GM21381 (cell line): Measurements from ENCODE around the gene ATP1A1.
A peak's percentile ranks its signal among the peaks of the same experiment; 100 is the strongest.

Experiments used
- ATAC-seq: cut with Tn5 transposase; IDR thresholded peaks from one replicate; pipeline ENCODE4 v1.9.1; 2021; ENCODE audit warnings: mild to moderate bottlenecking, moderate library complexity; ENCODE audit not compliant: unreplicated experiment

Gene ATP1A1

GRCh38 chr1:116372651-116373430 lies at the start of gene ATP1A1:
ATP1A1 (plus strand) TSS chr1:116373244; CDS start chr1:116373512, 268 bp downstream.
- peak; percentile 65 for ATAC-seq

- ATAC-seq: no peak
Measured at GRCh38 chr1:116323491-116323890, 49.6 kb upstream of the ATP1A1 start.

GRCh38 chr1:116324411-116324810 lies 48.6 kb upstream of the ATP1A1 start:
- no peak for ATAC-seq

GRCh38 chr1:116325104-116325503 lies 47.9 kb upstream of the ATP1A1 start:
- ATAC-seq: no peak

GRCh38 chr1:116325922-116326321 lies 47.1 kb upstream of the ATP1A1 start:
- ATAC-seq: no peak

- no peak for ATAC-seq
Measured at GRCh38 chr1:116326486-116326885, 46.6 kb upstream of the ATP1A1 start.

- no peak for ATAC-seq
Measured at GRCh38 chr1:116328671-116329070, 44.4 kb upstream of the ATP1A1 start.

GRCh38 chr1:116329524-116330341 lies 43.3 kb upstream of the ATP1A1 start:
- no peak for ATAC-seq

GRCh38 chr1:116330342-116330652 lies 42.7 kb upstream of the ATP1A1 start:
- no peak for ATAC-seq

GRCh38 chr1:116330846-116331245 lies 42.2 kb upstream of the ATP1A1 start:
- ATAC-seq: no peak

GRCh38 chr1:116331523-116331922 lies 41.5 kb upstream of the ATP1A1 start:
- ATAC-seq: no peak

GRCh38 chr1:116332451-116332850 lies 40.6 kb upstream of the ATP1A1 start:
- ATAC-seq: no peak

- ATAC-seq: no peak
Measured at GRCh38 chr1:116333171-116334014, 39.7 kb upstream of the ATP1A1 start.

GRCh38 chr1:116334015-116334547 lies 39.0 kb upstream of the ATP1A1 start:
- ATAC-seq: no peak

- ATAC-seq: no peak
Measured at GRCh38 chr1:116334868-116335635, 38.0 kb upstream of the ATP1A1 start.

- ATAC-seq: no peak
Measured at GRCh38 chr1:116335850-116336624, 37.0 kb upstream of the ATP1A1 start.

GRCh38 chr1:116337398-116337797 lies 35.6 kb upstream of the ATP1A1 start:
- no peak for ATAC-seq

- no peak for ATAC-seq
Measured at GRCh38 chr1:116338400-116338799, 34.6 kb upstream of the ATP1A1 start.

GRCh38 chr1:116340506-116341231 lies 32.4 kb upstream of the ATP1A1 start:
- no peak for ATAC-seq
